Mesothelial cell of epicardium (in vitro differentiated cells): Measurements from ENCODE around the gene HS3ST6. TPM values are rescaled to one million over a fixed set of nuclear protein-coding genes. Genes with fewer than 3 reads are reported as not detected.
A peak's percentile ranks its signal among the peaks of the same experiment; 100 is the strongest.
"Not testable (repeated sequence)": the region's sequence is repeated elsewhere in the genome, so short reads cannot be mapped to it uniquely, and the experiment has no call there.

ENCODE experiments used
- DNase-seq, 2 experiments: peaks; one replicate each; pipeline ENCODE4 v3.0.0; 2021; ENCODE audit warnings: low spot score in 2 of 2; ENCODE audit not compliant: unreplicated experiment in 2 of 2
- H3K27ac Mint-ChIP-seq: 2 replicates; pipeline ENCODE4 v1.8.0; 2021; ENCODE audit warnings: mixed read lengths
- H3K27me3 Mint-ChIP-seq: 2 replicates; pipeline ENCODE4 v1.8.0; 2021; ENCODE audit warnings: low read depth, mixed read lengths
- H3K36me3 Mint-ChIP-seq: 2 replicates; pipeline ENCODE4 v1.8.0; 2021; ENCODE audit warnings: mixed read lengths
- H3K4me1 Mint-ChIP-seq: 2 replicates; pipeline ENCODE4 v1.8.0; 2021; ENCODE audit warnings: mixed read lengths
- H3K4me3 Mint-ChIP-seq: 2 replicates; pipeline ENCODE4 v1.8.0; 2021; ENCODE audit warnings: mild to moderate bottlenecking, moderate library complexity, mixed read lengths
- H3K9me3 Mint-ChIP-seq: 2 replicates; pipeline ENCODE4 v1.8.0; 2021; ENCODE audit warnings: mixed read lengths
- total RNA-seq: library from RNA; stranded (reverse); gene quantifications from 3 replicates; pipeline ENCODE4 v1.2.1, GENCODE V29; 2021
- TF ChIP-seq, protein P1 (sequence below): fragments of 200-600 bp; sonication (generic); IDR thresholded peaks from one replicate; pipeline ENCODE4 v1.5.0; 2021; ENCODE audit warnings: antibody characterized with exemption; ENCODE audit not compliant: unreplicated experiment

HS3ST6 gene
- total RNA-seq, 1 donor from 2014 or later = 0.22 TPM

DNA sequence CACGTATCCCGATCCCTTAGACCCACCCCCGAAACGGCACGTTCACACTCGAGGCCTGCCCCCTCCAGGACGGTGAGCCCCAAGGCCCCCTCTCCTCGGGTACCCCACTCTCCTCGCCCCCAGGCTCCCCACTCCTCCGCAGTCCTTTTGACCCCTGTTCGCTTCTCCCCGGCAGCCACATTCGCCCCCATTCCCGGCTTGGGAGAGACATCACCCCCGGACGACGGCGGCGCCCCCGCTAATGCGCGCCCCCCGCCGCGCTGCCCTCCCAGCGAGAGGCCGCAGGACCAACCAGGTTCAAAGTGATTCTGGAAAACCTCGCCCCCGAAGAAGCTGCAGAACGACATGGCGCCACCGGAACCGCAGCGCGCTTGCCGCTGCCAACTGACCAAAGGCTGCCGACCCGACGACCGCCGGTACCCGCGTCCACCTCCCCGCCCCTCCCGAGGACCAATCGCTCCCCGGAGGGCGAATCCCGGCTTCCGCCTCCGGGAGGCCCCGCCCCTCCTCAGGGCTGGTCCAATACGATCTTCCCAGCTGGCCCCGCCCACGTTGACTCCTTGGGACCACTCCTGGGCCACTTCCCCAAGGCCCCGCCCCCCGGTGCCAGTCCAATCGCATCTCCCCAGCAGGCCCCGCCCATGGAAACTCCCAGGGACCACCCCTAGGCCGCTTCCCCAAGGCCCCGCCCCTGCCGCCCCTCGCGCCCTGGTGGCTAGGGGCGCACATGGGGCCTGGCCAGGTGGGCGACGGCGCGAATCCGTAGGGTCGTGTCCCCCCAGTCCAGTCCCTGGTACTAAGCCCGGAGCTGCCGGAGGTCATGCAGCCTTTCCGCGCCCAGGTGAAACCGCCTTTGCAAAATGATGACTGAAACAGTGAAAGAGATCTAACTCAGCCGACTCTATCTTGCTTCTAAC is 24.9 kb upstream of the HS3ST6 start, which contains the start of gene MSRB1:
MSRB1 (minus strand) TSS at position 390 of the 917 bp plus-strand sequence; CDS start at position 347, 43 bp downstream.
- Mint-ChIP-seq H3K36me3 (peaks cover 1% of the 10 kb centered on the region), H3K4me3 (peak within 1 kb of the TSS; percentile 82), H3K4me1 (peaks cover 10% of the 10 kb centered on the region), H3K27ac (peak within 1 kb of the TSS; percentile 73), H3K9me3 (no peaks in the 10 kb centered on the region), H3K27me3 (no peaks in the 10 kb centered on the region)
- DNase-seq = peak; percentile 99 to 100
- TF ChIP-seq, protein P1, sequence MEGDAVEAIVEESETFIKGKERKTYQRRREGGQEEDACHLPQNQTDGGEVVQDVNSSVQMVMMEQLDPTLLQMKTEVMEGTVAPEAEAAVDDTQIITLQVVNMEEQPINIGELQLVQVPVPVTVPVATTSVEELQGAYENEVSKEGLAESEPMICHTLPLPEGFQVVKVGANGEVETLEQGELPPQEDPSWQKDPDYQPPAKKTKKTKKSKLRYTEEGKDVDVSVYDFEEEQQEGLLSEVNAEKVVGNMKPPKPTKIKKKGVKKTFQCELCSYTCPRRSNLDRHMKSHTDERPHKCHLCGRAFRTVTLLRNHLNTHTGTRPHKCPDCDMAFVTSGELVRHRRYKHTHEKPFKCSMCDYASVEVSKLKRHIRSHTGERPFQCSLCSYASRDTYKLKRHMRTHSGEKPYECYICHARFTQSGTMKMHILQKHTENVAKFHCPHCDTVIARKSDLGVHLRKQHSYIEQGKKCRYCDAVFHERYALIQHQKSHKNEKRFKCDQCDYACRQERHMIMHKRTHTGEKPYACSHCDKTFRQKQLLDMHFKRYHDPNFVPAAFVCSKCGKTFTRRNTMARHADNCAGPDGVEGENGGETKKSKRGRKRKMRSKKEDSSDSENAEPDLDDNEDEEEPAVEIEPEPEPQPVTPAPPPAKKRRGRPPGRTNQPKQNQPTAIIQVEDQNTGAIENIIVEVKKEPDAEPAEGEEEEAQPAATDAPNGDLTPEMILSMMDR = no peak

- DNase-seq = no peak
- peaks cover 10% of the 10 kb centered on the region for H3K4me1 Mint-ChIP-seq
- no peaks in the 10 kb centered on the region for H3K27me3 Mint-ChIP-seq
- peaks cover 3% of the 10 kb centered on the region for H3K36me3 Mint-ChIP-seq
- peak overlapping the region; percentile 82 for H3K4me3 Mint-ChIP-seq
- TF ChIP-seq, protein P1 = no peak
- H3K9me3 Mint-ChIP-seq = no peaks in the 10 kb centered on the region
- H3K27ac Mint-ChIP-seq = no peak overlapping the region
Measured at GRCh38 chr16:1942047-1942809, 24.0 kb upstream of the HS3ST6 start.

GRCh38 chr16:1941162-1942046 is 23.2 kb upstream of the HS3ST6 start:
- peak overlapping the region; percentile 82 for H3K4me3 Mint-ChIP-seq

DNA sequence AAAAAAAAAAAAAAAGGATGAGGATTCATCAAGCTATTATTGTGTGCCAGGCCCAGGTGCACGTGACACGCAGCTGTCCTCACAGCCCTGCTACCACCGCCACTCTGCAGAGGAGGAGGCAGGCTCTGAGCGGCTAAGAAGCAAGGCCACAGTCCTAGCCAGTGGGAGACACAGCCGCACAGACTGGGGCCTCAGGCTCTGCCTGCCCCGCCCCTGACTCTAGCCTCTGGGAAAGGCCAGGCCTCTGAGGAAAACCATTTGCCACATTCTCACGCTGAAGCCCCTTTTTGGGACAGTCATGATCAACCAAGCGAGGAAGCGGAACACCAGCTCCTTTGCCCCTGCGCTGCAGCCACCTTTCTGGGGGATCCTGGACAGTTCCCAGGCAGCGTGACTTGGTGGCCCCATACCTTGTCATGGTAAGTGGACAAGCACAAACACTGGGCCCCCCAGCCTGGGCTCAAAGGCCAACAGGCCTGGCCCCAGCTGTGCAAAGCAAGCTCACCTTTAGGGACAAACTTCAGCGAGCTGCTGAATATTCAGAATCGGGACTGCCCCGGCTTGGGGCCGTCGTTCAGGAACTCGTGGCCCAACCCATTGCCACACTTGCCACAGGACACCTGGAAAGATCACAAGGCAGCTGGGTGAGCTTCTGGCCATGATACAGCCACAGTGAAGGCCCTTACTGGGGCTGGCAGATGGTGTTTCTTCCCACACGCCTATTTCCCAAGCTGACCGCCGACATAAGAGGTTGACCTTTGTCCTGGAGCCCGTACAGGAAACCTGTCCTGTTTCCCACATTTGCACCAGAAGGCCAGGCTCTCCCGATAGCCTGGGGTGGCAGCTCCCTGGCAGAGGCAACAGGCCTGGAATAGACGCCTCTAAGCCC is 22.3 kb upstream of the HS3ST6 start:
- no peak for DNase-seq
- Mint-ChIP-seq H3K27ac (no peak overlapping the region), H3K4me3 (no peak overlapping the region), H3K9me3 (no peaks in the 10 kb centered on the region), H3K36me3 (peaks cover 9% of the 10 kb centered on the region), H3K4me1 (peaks cover 10% of the 10 kb centered on the region), H3K27me3 (no peaks in the 10 kb centered on the region)
- TF ChIP-seq, protein P1 = no peak

More at GRCh38 chr16:1941162-1942046, 23.2 kb upstream of the HS3ST6 start:
- Mint-ChIP-seq H3K27me3 (no peaks in the 10 kb centered on the region), H3K9me3 (no peaks in the 10 kb centered on the region), H3K36me3 (peaks cover 9% of the 10 kb centered on the region), H3K4me1 (peaks cover 10% of the 10 kb centered on the region), H3K27ac (no peak overlapping the region)
- no peak for DNase-seq
- TF ChIP-seq, protein P1 = no peak

GRCh38 chr16:1939833-1940232 is 21.6 kb upstream of the HS3ST6 start:
- H3K9me3 Mint-ChIP-seq, H3K4me3 Mint-ChIP-seq, DNase-seq, H3K27me3 Mint-ChIP-seq, H3K27ac Mint-ChIP-seq, H3K36me3 Mint-ChIP-seq: not testable (repeated sequence)
- peaks cover 10% of the 10 kb centered on the region for H3K4me1 Mint-ChIP-seq
